ENCODE results near the gene SKIDA1. TPM values are rescaled to one million over a fixed set of nuclear protein-coding genes. Genes with fewer than 3 reads are reported as not detected.

The SKIDA1 gene
- total RNA-seq, 1 experiment from 2014 or later = 0.34 TPM

DNA sequence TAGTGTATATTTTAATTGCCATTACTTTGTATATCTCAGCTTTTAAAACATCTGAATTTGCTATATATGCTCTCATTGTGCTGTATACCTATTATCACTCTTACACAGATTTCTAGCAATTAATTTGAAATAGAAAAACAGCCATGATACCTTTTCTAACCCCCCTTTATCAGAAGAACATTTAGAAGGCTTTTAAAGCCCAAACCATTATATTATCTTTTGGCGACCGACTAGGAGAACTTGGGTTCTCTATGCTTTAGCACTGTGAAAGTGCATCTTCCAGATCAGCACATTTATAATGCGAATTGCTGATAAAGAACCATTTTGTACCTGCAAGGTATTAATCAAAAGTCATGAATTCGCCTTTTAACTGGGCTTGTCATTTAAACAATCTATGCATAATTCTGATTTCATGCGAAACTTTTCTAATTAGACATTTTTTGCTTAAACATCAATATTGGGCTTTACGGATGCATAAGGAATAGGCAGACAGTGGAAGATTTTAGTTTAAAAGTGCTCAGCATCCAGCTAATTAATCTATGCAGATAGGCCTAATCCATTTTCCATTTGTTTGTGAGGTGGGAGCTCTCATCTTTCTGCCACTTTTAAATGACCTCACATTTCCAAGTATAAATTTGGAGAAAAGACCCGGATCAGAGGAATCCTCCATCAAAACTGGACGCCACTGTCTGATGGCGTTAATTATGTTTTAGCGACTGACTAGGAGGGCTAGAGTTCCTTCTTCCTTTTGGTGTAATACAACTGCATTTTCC is 7.4 kb upstream of the SKIDA1 start:
- no peak for TF ChIP-seq POLR2A (IDR thresholded peaks at IDR 0.05; ENCODE audit: borderline replicate concordance, extremely low read depth, insufficient read depth, insufficient read length)
- no peak for TF ChIP-seq CTCF (IDR thresholded peaks at IDR 0.05 in 2 of 3, conservative IDR thresholded peaks at IDR 0.05 in 1 of 3; ENCODE audit: borderline replicate concordance in 1 of 3, insufficient read depth in 1 of 3, low read depth in 2 of 3, low read length in 2 of 3)
- no peak for TF ChIP-seq EGR1 (IDR thresholded peaks at IDR 0.05; ENCODE audit: low read depth)
- no peak for TF ChIP-seq SP1 (IDR thresholded peaks at IDR 0.05; ENCODE audit: low read depth)
- TF ChIP-seq SIN3A (IDR thresholded peaks at IDR 0.05; ENCODE audit: low read depth) = no peak
- no peak for TF ChIP-seq FOSL1 (IDR thresholded peaks at IDR 0.05; ENCODE audit: low read depth)
- no peak for TF ChIP-seq EZH2 (IDR thresholded peaks at IDR 0.05)
- no peak for TF ChIP-seq ZBTB33 (IDR thresholded peaks at IDR 0.05; ENCODE audit: extremely low read depth, insufficient replicate concordance, low read length)
- no peak for TF ChIP-seq ZFX (IDR thresholded peaks at IDR 0.05)
- no peak for TF ChIP-seq ELF1 (IDR thresholded peaks at IDR 0.05; ENCODE audit: borderline replicate concordance, low read depth)
- TF ChIP-seq JUND (IDR thresholded peaks at IDR 0.05) = no peak
- TF ChIP-seq ATF3 (IDR thresholded peaks at IDR 0.05) = no peak
- TF ChIP-seq TCF7L2 (IDR thresholded peaks at IDR 0.05; ENCODE audit: borderline replicate concordance, extremely low read depth, insufficient read depth, insufficient read length) = no peak
- TF ChIP-seq YY1 (IDR thresholded peaks at IDR 0.05; ENCODE audit: extremely low read depth, insufficient replicate concordance, low read depth, low read length) = no peak
- H3K9me2 ChIP-seq (ENCODE audit: insufficient read depth) = no peaks in the 10 kb centered on the region
- intact Hi-C loops (cut with micrococcal nuclease) = loop anchor here (2.0 to 5.0 kb wide), 2 partner anchors 254 to 361 kb away; no protein-coding TSS in a partner anchor
- peak overlapping the region; percentile 60 to 64 for H3K4me3 ChIP-seq (replicated peaks in 1 of 2; ENCODE audit: low read depth in 1 of 2, low read length in 2 of 2)
- DNase-seq (ENCODE audit: low read depth, low spot score) (no peak), ATAC-seq (no peak)
- no peaks in the 10 kb centered on the region for H3K9me3 ChIP-seq (ENCODE audit: control insufficient read depth in 1 of 2, insufficient read depth in 1 of 2, low read depth in 1 of 2, low read length in 2 of 2)
- peak overlapping the region; percentile 76 for H3K27ac ChIP-seq (ENCODE audit: low read depth, low read length)
- H3K79me2 ChIP-seq (ENCODE audit: insufficient read depth, low read length) = peaks cover 29% of the 10 kb centered on the region
- ChIA-PET POLR2A (interaction anchor here (0.6 kb wide), 1 partner anchor 26 kb away, joined by 4 read pairs; no protein-coding TSS in a partner anchor), CTCF (interaction anchor here (0.6 to 1.2 kb wide), 2 partner anchors 254 to 839 kb away, joined by 3 read pairs; no protein-coding TSS in a partner anchor), RAD21 (ENCODE audit: low non-redundant PET in 1 of 2, low total read pairs in 2 of 2, uncharacterized antibody in 2 of 2, unreplicated experiment in 2 of 2) (interaction anchor here in 1 of 2 experiments (1.6 kb wide), 1 partner anchor 254 kb away, joined by 3 read pairs; no protein-coding TSS in a partner anchor)
- H3K27me3 ChIP-seq (ENCODE audit: insufficient read depth, low read length) = no peaks in the 10 kb centered on the region
- peak overlapping the region; percentile 48 for H2AFZ ChIP-seq (ENCODE audit: low read depth, low read length, poor library complexity, severe bottlenecking)
- no peaks in the 10 kb centered on the region for H4K20me1 ChIP-seq (ENCODE audit: insufficient read depth)
- peak overlapping the region; percentile 79 for H3K4me2 ChIP-seq (ENCODE audit: low read length)
- H3K36me3 ChIP-seq (ENCODE audit: control insufficient read depth in 1 of 2, insufficient read depth in 2 of 2, low read length in 2 of 2) = peaks cover 0 to 2% of the 10 kb centered on the region in 2 experiments; a peak in 2 of 4 replicates
- H3K9ac ChIP-seq (ENCODE audit: low read length) = peak overlapping the region; percentile 69
- H3K4me1 ChIP-seq (ENCODE audit: control insufficient read depth in 1 of 2, insufficient read depth in 2 of 2, low read length in 2 of 2) = peaks cover 21 to 73% of the 10 kb centered on the region in 2 experiments; a peak in 3 of 4 replicates
- BruUV-seq (replicated peaks) = no TSS peak
